Measurements from ENCODE around the gene EHD2. TPM values are rescaled to one million over a fixed set of nuclear protein-coding genes. Genes with fewer than 3 reads are reported as not detected.
"Not testable (repeated sequence)": the region's sequence is repeated elsewhere in the genome, so short reads cannot be mapped to it uniquely, and the experiment has no call there.

EHD2 gene
- total RNA-seq, 2 donors from 2014 or later, result 48.7 to 83.2 TPM

- no peak overlapping the region for H3K27ac ChIP-seq
- no peak for TF ChIP-seq CTCF (IDR thresholded peaks at IDR 0.05)
- TF ChIP-seq POLR2A (IDR thresholded peaks at IDR 0.05), result no peak
- no peak for TF ChIP-seq POLR2AphosphoS5 (IDR thresholded peaks at IDR 0.05)
- H3K4me3 ChIP-seq, result no peak overlapping the region
- H3K9me3 ChIP-seq, result no peaks in the 10 kb centered on the region
- no peaks in the 10 kb centered on the region for H3K4me1 ChIP-seq (replicated peaks)
- no peaks in the 10 kb centered on the region for H3K36me3 ChIP-seq
- 88% methylated on average over 48 of the region's 48 CpGs for whole genome bisulfite sequencing
- no peaks in the 10 kb centered on the region for H3K27me3 ChIP-seq (replicated peaks; ENCODE audit: insufficient read depth)
- DNase-seq (ENCODE audit: low spot score), result no peak
- intact Hi-C loops (cut with DNase I), result no loop called here
Measured at GRCh38 chr19:47740866-47741519, 27.8 kb downstream of the EHD2 start.

GRCh38 chr19:47741544-47742140 lies 28.4 kb downstream of the EHD2 start:
- intact Hi-C loops (cut with DNase I), result loop anchor here (2.0 kb wide), 1 partner anchor 13 kb away; no protein-coding TSS in a partner anchor
- peak overlapping the region in 1 of 2 donors; percentile 91 for H3K27ac ChIP-seq
- DNase-seq (ENCODE audit: low spot score), result no peak
- no peak overlapping the region for H3K4me3 ChIP-seq
- H3K4me1 ChIP-seq (replicated peaks), result no peaks in the 10 kb centered on the region
- H3K9me3 ChIP-seq, result no peaks in the 10 kb centered on the region
- 84% methylated on average over 15 of the region's 15 CpGs for WGBS
- H3K36me3 ChIP-seq, result no peaks in the 10 kb centered on the region
- TF ChIP-seq POLR2AphosphoS5 (IDR thresholded peaks at IDR 0.05) (no peak), CTCF (IDR thresholded peaks at IDR 0.05) (no peak), POLR2A (IDR thresholded peaks at IDR 0.05) (no peak)
- H3K27me3 ChIP-seq (replicated peaks; ENCODE audit: insufficient read depth), result no peaks in the 10 kb centered on the region

DNA sequence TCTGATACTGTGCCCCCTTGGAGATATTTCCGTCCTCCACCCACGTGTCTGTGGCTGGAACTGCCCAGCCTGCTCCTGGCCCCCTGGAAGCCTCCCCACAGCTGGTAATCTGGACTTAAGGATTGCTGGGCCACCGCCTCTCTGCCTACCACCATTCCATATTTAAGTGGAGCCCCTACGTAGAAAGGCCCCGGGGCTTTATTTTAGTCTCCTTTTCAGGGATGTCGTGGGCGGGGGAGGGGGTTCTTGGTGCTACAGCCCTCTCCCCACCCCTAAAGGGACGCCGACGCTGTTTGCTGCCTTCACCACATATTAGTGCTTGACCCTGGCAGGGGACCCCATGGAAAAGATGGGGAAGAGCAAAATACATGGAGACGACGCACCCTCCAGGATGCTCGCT lies 29.4 kb downstream of the EHD2 start:
- H3K36me3 ChIP-seq, result no peaks in the 10 kb centered on the region

GRCh38 chr19:47745010-47745901 lies 32.0 kb downstream of the EHD2 start, which contains the start of gene NOP53:
Gene NOP53, plus strand, starts transcription at chr19:47745546. Its CDS starts 14 bp downstream, at chr19:47745560.
- no peaks in the 10 kb centered on the region for H3K4me1 ChIP-seq (replicated peaks)
- peak within 1 kb of the TSS; percentile 59 to 74 for H3K4me3 ChIP-seq
- H3K36me3 ChIP-seq, result peaks cover 0 to 10% of the 10 kb centered on the region in 2 donors
- intact Hi-C loops (cut with DNase I), result no loop called here
- WGBS, result 5% methylated on average over 53 of the region's 53 CpGs
- no peaks in the 10 kb centered on the region for H3K9me3 ChIP-seq
- TF ChIP-seq POLR2A (IDR thresholded peaks at IDR 0.05) (peak; percentile 78), POLR2AphosphoS5 (IDR thresholded peaks at IDR 0.05) (peak; percentile 99), CTCF (IDR thresholded peaks at IDR 0.05) (peak in 3 of 4 experiments; percentile 21 to 48 (median 36))
- H3K27me3 ChIP-seq (replicated peaks; ENCODE audit: insufficient read depth), result no peaks in the 10 kb centered on the region
- peak within 1 kb of the TSS; percentile 93 to 94 for H3K27ac ChIP-seq
- DNase-seq (ENCODE audit: low spot score), result peak; percentile 96

More for the DNA sequence above, 29.4 kb downstream of the EHD2 start:
- H3K4me1 ChIP-seq (replicated peaks), result no peaks in the 10 kb centered on the region
- intact Hi-C loops (cut with DNase I), result loop anchor here (1.0 to 2.0 kb wide), 2 partner anchors 14 to 29 kb away; partner anchors contain the start of gene EHD2
- H3K9me3 ChIP-seq, result no peaks in the 10 kb centered on the region
- no peak for DNase-seq (ENCODE audit: low spot score)
- H3K27me3 ChIP-seq (replicated peaks; ENCODE audit: insufficient read depth), result no peaks in the 10 kb centered on the region
- H3K27ac ChIP-seq, result peak overlapping the region; percentile 91 to 95
- TF ChIP-seq POLR2A (IDR thresholded peaks at IDR 0.05) (no peak), CTCF (IDR thresholded peaks at IDR 0.05) (no peak), POLR2AphosphoS5 (IDR thresholded peaks at IDR 0.05) (no peak)
- WGBS, result 30% methylated on average over 13 of the region's 13 CpGs
- H3K4me3 ChIP-seq, result peak overlapping the region in 1 of 2 donors; percentile 43

- Histone ChIP-seq H3K27ac (peak overlapping the region; percentile 93 to 94), H3K4me3 (peak overlapping the region; percentile 59 to 74), H3K36me3 (peaks cover 7 to 19% of the 10 kb centered on the region in 2 donors)
- intact Hi-C loops (cut with DNase I); H3K9me3 ChIP-seq; H3K27me3 ChIP-seq (replicated peaks; ENCODE audit: insufficient read depth); DNase-seq (ENCODE audit: low spot score); H3K4me1 ChIP-seq (replicated peaks): not testable (repeated sequence)
- 56% methylated on average over 17 of the region's 17 CpGs for WGBS
Measured at GRCh38 chr19:47746129-47746528, 32.9 kb downstream of the EHD2 start.
